8988T (cell line): ENCODE data around the gene CENPX.
"Not testable (repeated sequence)": the region's sequence is repeated elsewhere in the genome, so short reads cannot be mapped to it uniquely, and the experiment has no call there.

Source experiments
- DNase-seq: peaks from one replicate; pipeline ENCODE4 v3.0.0; 2011

CENPX gene

GRCh38 chr17:81995463-81996231 lies 27.0 kb downstream of the CENPX start:
- DNase-seq = no peak

- DNase-seq = no peak
Observed at GRCh38 chr17:81994593-81995462, 27.9 kb downstream of the CENPX start.

- no peak for DNase-seq
Observed at GRCh38 chr17:81993729-81994592, 28.7 kb downstream of the CENPX start.

- no peak for DNase-seq
Observed at GRCh38 chr17:81992306-81993102, 30.2 kb downstream of the CENPX start.

GRCh38 chr17:81991684-81992305 lies 30.9 kb downstream of the CENPX start:
- DNase-seq = no peak

GRCh38 chr17:81990836-81991683 lies 31.6 kb downstream of the CENPX start:
- no peak for DNase-seq

- no peak for DNase-seq
Observed at GRCh38 chr17:81987161-81987770, 35.4 kb downstream of the CENPX start.

GRCh38 chr17:81986606-81987005 lies 36.1 kb downstream of the CENPX start:
- no peak for DNase-seq

- DNase-seq = no peak
Observed at GRCh38 chr17:81984773-81985410, 37.8 kb downstream of the CENPX start.

GRCh38 chr17:81983639-81984373 lies 38.9 kb downstream of the CENPX start:
- DNase-seq = no peak

GRCh38 chr17:81983011-81983638 lies 39.6 kb downstream of the CENPX start:
- no peak for DNase-seq

- DNase-seq = not testable (repeated sequence)
Observed at GRCh38 chr17:81981511-81981910, 41.2 kb downstream of the CENPX start.

- no peak for DNase-seq
Observed at GRCh38 chr17:81980707-81981343, 41.9 kb downstream of the CENPX start.

GRCh38 chr17:81980122-81980521 lies 42.6 kb downstream of the CENPX start:
- no peak for DNase-seq

GRCh38 chr17:81978524-81979298 lies 44.0 kb downstream of the CENPX start:
- DNase-seq = no peak

- DNase-seq = peak; percentile 58
Observed at GRCh38 chr17:81977211-81977808, 45.4 kb downstream of the CENPX start, which contains the start of gene ASPSCR1. ASPSCR1 (plus strand) TSS chr17:81977629; CDS start chr17:81977647, 18 bp downstream.
